ENCODE results near the gene SAFB2. TPM values are rescaled to one million over a fixed set of nuclear protein-coding genes. Genes with fewer than 3 reads are reported as not detected.

SAFB2 gene
- total RNA-seq, 1 experiment from 2014 or later: 98.6 TPM

GRCh38 chr19:5578097-5578846, 44.3 kb downstream of the SAFB2 start:
- TF ChIP-seq, protein P1, sequence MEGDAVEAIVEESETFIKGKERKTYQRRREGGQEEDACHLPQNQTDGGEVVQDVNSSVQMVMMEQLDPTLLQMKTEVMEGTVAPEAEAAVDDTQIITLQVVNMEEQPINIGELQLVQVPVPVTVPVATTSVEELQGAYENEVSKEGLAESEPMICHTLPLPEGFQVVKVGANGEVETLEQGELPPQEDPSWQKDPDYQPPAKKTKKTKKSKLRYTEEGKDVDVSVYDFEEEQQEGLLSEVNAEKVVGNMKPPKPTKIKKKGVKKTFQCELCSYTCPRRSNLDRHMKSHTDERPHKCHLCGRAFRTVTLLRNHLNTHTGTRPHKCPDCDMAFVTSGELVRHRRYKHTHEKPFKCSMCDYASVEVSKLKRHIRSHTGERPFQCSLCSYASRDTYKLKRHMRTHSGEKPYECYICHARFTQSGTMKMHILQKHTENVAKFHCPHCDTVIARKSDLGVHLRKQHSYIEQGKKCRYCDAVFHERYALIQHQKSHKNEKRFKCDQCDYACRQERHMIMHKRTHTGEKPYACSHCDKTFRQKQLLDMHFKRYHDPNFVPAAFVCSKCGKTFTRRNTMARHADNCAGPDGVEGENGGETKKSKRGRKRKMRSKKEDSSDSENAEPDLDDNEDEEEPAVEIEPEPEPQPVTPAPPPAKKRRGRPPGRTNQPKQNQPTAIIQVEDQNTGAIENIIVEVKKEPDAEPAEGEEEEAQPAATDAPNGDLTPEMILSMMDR (IDR thresholded peaks at IDR 0.05; ENCODE audit: unreplicated experiment): peak; percentile 99
- Mint-ChIP-seq H3K4me3 (ENCODE audit: unreplicated experiment) (no peak overlapping the region), H3K36me3 (ENCODE audit: insufficient read depth, unreplicated experiment) (no peaks in the 10 kb centered on the region), H3K9me3 (ENCODE audit: unreplicated experiment) (no peaks in the 10 kb centered on the region), H3K27me3 (ENCODE audit: insufficient read depth, unreplicated experiment) (no peaks in the 10 kb centered on the region), H3K4me1 (ENCODE audit: insufficient read depth, unreplicated experiment) (peaks cover 12% of the 10 kb centered on the region), H3K27ac (ENCODE audit: low read depth, unreplicated experiment) (no peak overlapping the region)
- no TSS peak for BruUV-seq (replicated peaks)
- POLR2A ChIA-PET: interaction anchor here (0.6 kb wide), 1 partner anchor 7 kb away, joined by 3 read pairs; no protein-coding TSS in a partner anchor
- CTCF ChIA-PET: interaction anchor here (0.6 to 1.7 kb wide), 9 partner anchors 14 to 542 kb away, joined by 3 to 6 read pairs (median 4); no protein-coding TSS in a partner anchor
- intact Hi-C loops (cut with micrococcal nuclease): loop anchor here (1.0 kb wide), 3 partner anchors 30 to 530 kb away; no protein-coding TSS in a partner anchor
- DNase-seq (ENCODE audit: unreplicated experiment): peak; percentile 65

DNA sequence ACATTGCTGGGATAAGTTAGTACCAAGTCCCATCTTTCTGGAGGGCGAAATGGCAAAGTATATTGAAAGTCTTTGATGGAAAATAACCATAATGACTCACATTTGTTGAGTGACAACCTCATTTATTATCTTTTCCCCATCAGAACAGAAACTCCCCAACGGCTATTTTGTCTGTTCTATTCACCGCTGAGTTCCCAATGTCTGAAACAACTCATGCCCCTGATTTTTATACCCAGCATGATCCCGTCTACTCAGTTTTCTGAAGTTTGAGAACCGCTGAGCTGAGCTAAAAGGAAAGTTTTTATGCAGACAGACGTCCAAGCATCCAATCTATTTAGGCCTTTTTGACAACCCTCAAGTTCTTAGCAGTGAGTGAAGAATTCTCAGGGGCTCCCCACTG, 47.0 kb downstream of the SAFB2 start:
- Mint-ChIP-seq H3K4me3 (ENCODE audit: unreplicated experiment) (no peak overlapping the region), H3K36me3 (ENCODE audit: insufficient read depth, unreplicated experiment) (no peaks in the 10 kb centered on the region), H3K27ac (ENCODE audit: low read depth, unreplicated experiment) (no peak overlapping the region), H3K4me1 (ENCODE audit: insufficient read depth, unreplicated experiment) (peaks cover 12% of the 10 kb centered on the region), H3K9me3 (ENCODE audit: unreplicated experiment) (no peaks in the 10 kb centered on the region), H3K27me3 (ENCODE audit: insufficient read depth, unreplicated experiment) (no peaks in the 10 kb centered on the region)
- no peak for DNase-seq (ENCODE audit: unreplicated experiment)
- POLR2A ChIA-PET: no interaction called here
- BruUV-seq (replicated peaks): no TSS peak
- TF ChIP-seq, protein P1 (IDR thresholded peaks at IDR 0.05; ENCODE audit: unreplicated experiment): no peak
- intact Hi-C loops (cut with micrococcal nuclease): no loop called here
- CTCF ChIA-PET: interaction anchor here (0.6 kb wide), 1 partner anchor 283 kb away, joined by 3 read pairs; no protein-coding TSS in a partner anchor

DNA sequence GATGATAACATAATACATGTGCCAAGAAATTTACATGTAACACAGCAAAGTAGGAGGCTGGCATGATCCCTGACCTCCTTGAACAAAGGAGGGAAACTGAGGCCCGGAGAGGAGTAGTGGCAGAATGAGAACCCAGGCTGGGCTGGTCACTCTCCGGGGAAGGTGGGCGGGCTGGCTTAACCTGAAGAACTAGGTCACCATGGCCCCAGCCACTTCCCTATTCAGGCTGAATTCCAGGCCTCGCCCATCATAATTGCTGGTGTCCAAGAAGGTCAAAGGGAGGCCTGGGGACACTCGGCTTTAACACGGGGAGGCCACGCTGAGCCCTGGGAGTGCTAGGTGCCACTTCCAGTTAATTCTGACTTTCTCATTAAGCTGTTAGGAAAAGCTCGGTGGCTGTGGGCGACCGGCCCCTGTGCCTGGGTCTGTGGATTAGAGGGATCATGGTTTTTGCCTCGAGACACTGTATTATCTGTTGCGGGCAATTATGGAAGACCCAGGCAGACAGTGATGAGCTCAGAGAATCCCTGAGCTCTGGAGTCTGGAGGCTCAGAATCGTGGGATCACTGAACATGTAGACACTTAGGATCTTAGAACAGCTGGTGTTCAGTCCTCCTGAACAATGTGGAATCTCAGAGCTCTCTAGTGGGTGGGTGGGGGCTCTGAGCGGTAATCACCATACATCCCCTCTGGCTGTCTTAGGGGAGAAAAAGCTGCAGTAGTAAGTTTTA, 49.9 kb downstream of the SAFB2 start:
- H3K36me3 Mint-ChIP-seq (ENCODE audit: insufficient read depth, unreplicated experiment): no peaks in the 10 kb centered on the region
- CTCF ChIA-PET: interaction anchor here (0.6 to 0.9 kb wide), 5 partner anchors 14 to 524 kb away, joined by 3 to 4 read pairs (median 3); no protein-coding TSS in a partner anchor

More for the DNA sequence above, 49.9 kb downstream of the SAFB2 start:
- H3K27me3 Mint-ChIP-seq (ENCODE audit: insufficient read depth, unreplicated experiment): no peaks in the 10 kb centered on the region
- no peak for DNase-seq (ENCODE audit: unreplicated experiment)
- intact Hi-C loops (cut with micrococcal nuclease): no loop called here
- no TSS peak for BruUV-seq (replicated peaks)
- H3K4me1 Mint-ChIP-seq (ENCODE audit: insufficient read depth, unreplicated experiment): peaks cover 3% of the 10 kb centered on the region
- no peak overlapping the region for H3K27ac Mint-ChIP-seq (ENCODE audit: low read depth, unreplicated experiment)
- H3K4me3 Mint-ChIP-seq (ENCODE audit: unreplicated experiment): no peak overlapping the region
- TF ChIP-seq, protein P1 (IDR thresholded peaks at IDR 0.05; ENCODE audit: unreplicated experiment): no peak
- POLR2A ChIA-PET: no interaction called here
- no peaks in the 10 kb centered on the region for H3K9me3 Mint-ChIP-seq (ENCODE audit: unreplicated experiment)

Data from MCF 10A (cell line).